T-helper 2 cell treated with Interferon-gamma antibody and Interleukin-4, amounts not matched to agents 5 μg/mL and 100 μg/mL, for 36 hours (primary cell): ENCODE measurements around the gene P4HA3.
"Not testable (repeated sequence)": the region's sequence is repeated elsewhere in the genome, so short reads cannot be mapped to it uniquely, and the experiment has no call there.

Experiments used
- DNase-seq: peaks from one replicate; pipeline ENCODE4 v3.0.0; 2021; ENCODE audit warnings: low spot score
- H3K27ac Mint-ChIP-seq: one replicate; pipeline ENCODE4 v1.8.0; 2021; ENCODE audit warnings: mild to moderate bottlenecking, mixed read lengths
- H3K27me3 Mint-ChIP-seq: one replicate; pipeline ENCODE4 v1.8.0; 2021; ENCODE audit warnings: low read depth, mixed read lengths
- H3K36me3 Mint-ChIP-seq: one replicate; pipeline ENCODE4 v1.8.0; 2021; ENCODE audit warnings: low read depth, mixed read lengths
- H3K4me1 Mint-ChIP-seq: one replicate; pipeline ENCODE4 v1.8.0; 2021; ENCODE audit warnings: low read depth, mixed read lengths
- H3K4me3 Mint-ChIP-seq: one replicate; pipeline ENCODE4 v1.8.0; 2022; ENCODE audit warnings: mild to moderate bottlenecking, moderate library complexity, mixed read lengths
- H3K9me3 Mint-ChIP-seq: one replicate; pipeline ENCODE4 v1.8.0; 2021; ENCODE audit warnings: mixed read lengths

P4HA3 gene

DNA sequence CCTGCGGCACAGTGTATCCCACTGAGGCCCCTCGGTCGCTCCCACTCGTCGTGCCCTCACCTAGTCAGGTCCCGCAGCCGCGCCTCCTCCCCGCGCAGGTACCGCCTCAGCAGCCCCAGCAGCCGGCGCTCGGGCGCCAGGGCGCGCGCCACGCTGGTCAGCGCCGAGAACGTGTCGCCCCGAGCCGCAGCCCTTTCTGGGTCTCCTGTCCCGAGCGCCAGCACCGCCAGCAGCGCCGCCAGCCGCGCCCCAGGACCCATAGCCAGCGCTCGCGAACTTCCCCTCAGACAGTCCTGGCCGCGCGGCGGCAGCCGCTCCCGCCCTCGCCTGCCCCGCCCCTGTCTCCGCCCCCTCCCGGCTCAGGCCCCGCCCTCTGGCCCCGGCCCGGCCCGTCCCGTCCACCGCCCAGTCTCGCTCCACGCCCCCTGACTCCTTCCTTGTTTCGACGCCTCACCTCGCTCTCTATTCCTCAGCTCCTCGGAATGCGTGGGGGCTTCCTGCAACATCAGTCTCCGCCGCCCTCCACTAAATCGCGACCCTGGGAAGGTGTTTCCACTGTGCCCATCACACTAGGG, at the start of gene P4HA3:
Gene P4HA3 (minus strand): TSS at position 289 of the 575 bp plus-strand sequence. CDS start 29 bp downstream, at position 260.
- Mint-ChIP-seq H3K4me1 (peaks cover 5% of the 10 kb centered on the region), H3K27me3 (peaks cover 46% of the 10 kb centered on the region), H3K27ac (no peak within 1 kb of the TSS), H3K9me3 (peaks cover 4% of the 10 kb centered on the region), H3K36me3 (no peaks in the 10 kb centered on the region), H3K4me3 (peak within 1 kb of the TSS; percentile 70)
- peak; percentile 22 for DNase-seq

GRCh38 chr11:74357449-74357848, 46.0 kb upstream of the P4HA3 start:
- DNase-seq, result no peak
- no peaks in the 10 kb centered on the region for H3K9me3 Mint-ChIP-seq
- no peak overlapping the region for H3K4me3 Mint-ChIP-seq
- H3K27me3 Mint-ChIP-seq, result no peaks in the 10 kb centered on the region
- H3K27ac Mint-ChIP-seq, result no peak overlapping the region
- H3K36me3 Mint-ChIP-seq, result peaks cover 28% of the 10 kb centered on the region
- H3K4me1 Mint-ChIP-seq, result no peaks in the 10 kb centered on the region

GRCh38 chr11:74355626-74356025, 44.2 kb upstream of the P4HA3 start:
- Mint-ChIP-seq H3K9me3 (no peaks in the 10 kb centered on the region), H3K27me3 (no peaks in the 10 kb centered on the region), H3K4me3 (no peak overlapping the region), H3K4me1 (no peaks in the 10 kb centered on the region), H3K36me3 (peaks cover 19% of the 10 kb centered on the region), H3K27ac (no peak overlapping the region)
- no peak for DNase-seq

- Mint-ChIP-seq H3K27ac (no peak overlapping the region), H3K4me3 (no peak overlapping the region), H3K27me3 (no peaks in the 10 kb centered on the region), H3K36me3 (peaks cover 12% of the 10 kb centered on the region), H3K4me1 (no peaks in the 10 kb centered on the region), H3K9me3 (no peaks in the 10 kb centered on the region)
- DNase-seq, result no peak
These were observed 42.6 kb upstream of the P4HA3 start for GRCh38 chr11:74354036-74354435.

DNA sequence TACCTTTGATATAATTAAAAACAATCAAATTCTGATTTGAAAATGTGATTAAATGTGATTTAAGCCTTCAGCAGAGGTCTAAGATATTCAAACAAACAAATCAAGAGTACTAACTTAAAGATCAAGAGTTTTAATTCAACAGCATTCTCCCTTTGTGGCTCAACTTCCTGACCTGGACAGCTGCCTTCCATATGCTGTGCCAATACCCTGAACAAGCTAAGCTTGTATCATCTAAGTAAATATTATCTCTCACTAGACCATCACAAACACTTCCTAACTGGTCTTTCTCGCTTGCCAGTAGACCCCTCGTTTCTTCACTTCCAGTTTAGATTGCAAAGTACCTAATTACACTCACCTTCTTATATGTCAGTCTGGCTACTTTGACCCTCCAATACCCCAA, 35.9 kb upstream of the P4HA3 start:
- no peaks in the 10 kb centered on the region for H3K27me3 Mint-ChIP-seq
- no peak for DNase-seq
- H3K36me3 Mint-ChIP-seq, result peaks cover 8% of the 10 kb centered on the region
- no peak overlapping the region for H3K4me3 Mint-ChIP-seq
- no peaks in the 10 kb centered on the region for H3K9me3 Mint-ChIP-seq
- H3K27ac Mint-ChIP-seq, result no peak overlapping the region
- H3K4me1 Mint-ChIP-seq, result no peaks in the 10 kb centered on the region

DNA sequence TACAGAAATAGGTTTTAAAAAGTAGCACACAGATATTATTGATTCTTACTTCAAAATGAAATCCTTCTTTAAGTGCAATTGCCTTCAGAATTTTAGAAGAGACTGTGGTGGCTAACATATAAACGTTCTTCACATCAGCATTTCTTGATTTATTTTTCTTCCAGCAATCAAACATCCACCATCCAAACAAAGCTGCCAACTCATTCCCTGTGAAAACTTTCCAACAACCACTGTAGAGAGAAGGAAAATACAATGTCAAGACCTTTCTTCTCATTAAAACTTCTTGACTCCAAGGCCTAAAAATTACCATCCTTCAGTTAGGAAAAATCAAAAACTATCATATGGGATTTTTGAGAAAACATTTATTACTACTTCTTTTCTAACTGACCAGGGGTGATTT, 34.0 kb upstream of the P4HA3 start:
- H3K36me3 Mint-ChIP-seq, result peaks cover 11% of the 10 kb centered on the region

GRCh38 chr11:74341921-74342320, 30.5 kb upstream of the P4HA3 start:
- H3K36me3 Mint-ChIP-seq, result peaks cover 9% of the 10 kb centered on the region
- no peaks in the 10 kb centered on the region for H3K9me3 Mint-ChIP-seq
- no peaks in the 10 kb centered on the region for H3K27me3 Mint-ChIP-seq
- no peak overlapping the region for H3K4me3 Mint-ChIP-seq
- DNase-seq, result no peak
- H3K27ac Mint-ChIP-seq, result no peak overlapping the region
- H3K4me1 Mint-ChIP-seq, result no peaks in the 10 kb centered on the region

More for the DNA sequence above, 34.0 kb upstream of the P4HA3 start:
- no peaks in the 10 kb centered on the region for H3K4me1 Mint-ChIP-seq
- no peak for DNase-seq
- no peak overlapping the region for H3K4me3 Mint-ChIP-seq
- no peaks in the 10 kb centered on the region for H3K27me3 Mint-ChIP-seq
- no peak overlapping the region for H3K27ac Mint-ChIP-seq
- no peaks in the 10 kb centered on the region for H3K9me3 Mint-ChIP-seq

GRCh38 chr11:74339619-74340018, 28.2 kb upstream of the P4HA3 start:
- DNase-seq, result no peak

GRCh38 chr11:74338963-74339362, 27.5 kb upstream of the P4HA3 start:
- Mint-ChIP-seq H3K4me3 (no peak overlapping the region), H3K27ac (no peak overlapping the region), H3K4me1 (no peaks in the 10 kb centered on the region), H3K9me3 (no peaks in the 10 kb centered on the region), H3K27me3 (no peaks in the 10 kb centered on the region), H3K36me3 (peaks cover 9% of the 10 kb centered on the region)
- no peak for DNase-seq

More at GRCh38 chr11:74339619-74340018, 28.2 kb upstream of the P4HA3 start:
- H3K4me3 Mint-ChIP-seq, result no peak overlapping the region
- no peak overlapping the region for H3K27ac Mint-ChIP-seq
- H3K36me3 Mint-ChIP-seq, result peaks cover 9% of the 10 kb centered on the region
- H3K4me1 Mint-ChIP-seq, result no peaks in the 10 kb centered on the region
- no peaks in the 10 kb centered on the region for H3K9me3 Mint-ChIP-seq
- H3K27me3 Mint-ChIP-seq, result no peaks in the 10 kb centered on the region

GRCh38 chr11:74333193-74333592, 21.8 kb upstream of the P4HA3 start:
- Mint-ChIP-seq H3K4me1 (no peaks in the 10 kb centered on the region), H3K36me3 (no peaks in the 10 kb centered on the region), H3K4me3 (no peak overlapping the region), H3K27me3 (no peaks in the 10 kb centered on the region), H3K27ac (no peak overlapping the region), H3K9me3 (no peaks in the 10 kb centered on the region)
- no peak for DNase-seq

DNA sequence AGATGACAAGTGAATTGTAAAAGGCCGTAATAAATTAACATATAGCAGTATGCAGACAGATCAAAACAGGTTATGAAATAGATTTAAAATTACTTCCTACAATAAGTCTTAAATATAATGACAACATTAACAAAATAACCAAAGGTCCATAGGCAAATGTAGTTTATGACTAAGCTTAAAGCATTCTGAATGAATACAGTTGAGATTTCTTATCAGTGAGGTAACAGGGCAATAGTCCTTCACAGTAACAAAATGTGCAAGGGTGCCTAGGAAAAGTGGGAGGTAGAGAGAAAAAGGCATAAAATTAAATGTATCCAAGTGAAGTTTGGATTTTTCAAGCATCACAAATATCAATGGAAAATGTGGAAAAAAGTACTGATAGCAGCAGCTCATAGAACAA, 20.9 kb upstream of the P4HA3 start:
- no peak overlapping the region for H3K4me3 Mint-ChIP-seq
- H3K4me1 Mint-ChIP-seq, result no peaks in the 10 kb centered on the region
- no peaks in the 10 kb centered on the region for H3K36me3 Mint-ChIP-seq
- H3K27me3 Mint-ChIP-seq, result no peaks in the 10 kb centered on the region
- DNase-seq, result no peak
- no peaks in the 10 kb centered on the region for H3K9me3 Mint-ChIP-seq
- H3K27ac Mint-ChIP-seq, result no peak overlapping the region

GRCh38 chr11:74331000-74331399, 19.6 kb upstream of the P4HA3 start:
- H3K36me3 Mint-ChIP-seq, H3K27me3 Mint-ChIP-seq, H3K4me3 Mint-ChIP-seq, H3K9me3 Mint-ChIP-seq, DNase-seq, H3K27ac Mint-ChIP-seq, H3K4me1 Mint-ChIP-seq: not testable (repeated sequence)

DNA sequence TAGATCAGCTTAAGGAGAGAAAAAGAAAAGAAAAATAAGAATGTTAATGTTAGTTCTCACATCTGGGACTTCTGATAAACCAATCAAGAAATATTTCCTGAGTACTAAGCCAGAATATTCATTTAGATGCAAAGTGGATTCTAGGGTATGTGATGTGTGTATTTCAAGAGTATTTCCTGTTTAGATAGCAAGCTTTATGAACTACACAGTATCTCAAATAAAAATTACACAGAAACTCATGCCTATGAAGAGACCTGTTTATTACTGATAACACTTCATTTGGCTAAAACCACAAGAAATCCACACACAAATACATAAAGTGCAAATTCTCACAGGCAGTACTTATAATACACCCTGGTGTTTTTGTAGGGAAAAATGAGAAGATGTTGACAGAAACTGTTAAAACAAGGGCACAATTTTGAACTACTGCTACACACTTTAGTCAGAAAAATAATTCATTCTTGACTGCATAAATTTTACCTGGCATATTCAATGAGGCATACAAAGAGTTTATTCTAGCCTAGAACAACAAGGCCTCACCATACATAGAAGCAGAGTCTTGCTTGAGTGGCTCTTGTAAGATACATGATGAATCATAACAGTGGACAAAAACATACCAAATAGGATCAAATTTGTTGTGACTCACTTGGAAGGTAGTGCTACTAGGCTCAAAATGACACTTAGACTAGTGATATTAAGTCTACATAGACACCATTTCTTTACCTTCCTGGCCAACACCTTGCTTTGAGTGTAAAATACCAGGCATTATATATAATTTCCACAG, 18.8 kb upstream of the P4HA3 start:
- Mint-ChIP-seq H3K27me3 (no peaks in the 10 kb centered on the region), H3K36me3 (no peaks in the 10 kb centered on the region), H3K4me1 (no peaks in the 10 kb centered on the region)

DNA sequence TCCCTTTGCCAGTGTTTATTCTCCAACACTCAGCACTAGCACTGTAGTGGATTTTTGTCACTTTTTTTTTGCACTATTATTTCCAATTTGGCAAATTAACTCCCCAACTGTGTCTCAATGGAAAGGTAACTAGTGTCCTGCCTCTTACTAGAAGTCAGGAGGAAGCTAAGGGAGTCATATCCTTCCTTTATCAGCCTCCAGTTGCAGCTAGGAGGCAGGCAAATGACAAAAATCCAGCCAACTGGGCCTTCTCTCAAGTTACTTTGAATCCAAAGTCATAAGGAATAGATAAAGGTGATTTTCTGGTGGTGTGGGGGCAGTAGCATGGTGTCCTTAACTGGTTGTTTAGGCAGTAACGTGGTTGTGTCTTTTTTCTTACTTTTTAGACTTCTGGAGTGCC, 15.6 kb upstream of the P4HA3 start:
- Mint-ChIP-seq H3K36me3 (no peaks in the 10 kb centered on the region), H3K4me3 (no peak overlapping the region), H3K27me3 (peaks cover 3% of the 10 kb centered on the region), H3K9me3 (no peaks in the 10 kb centered on the region), H3K4me1 (no peaks in the 10 kb centered on the region), H3K27ac (no peak overlapping the region)
- no peak for DNase-seq

More for the DNA sequence above, 18.8 kb upstream of the P4HA3 start:
- DNase-seq, result no peak
- Mint-ChIP-seq H3K9me3 (no peaks in the 10 kb centered on the region), H3K27ac (no peak overlapping the region), H3K4me3 (no peak overlapping the region)
